GM04504 (cell line): ENCODE data around the gene LTO1.
"Not testable (repeated sequence)": the region's sequence is repeated elsewhere in the genome, so short reads cannot be mapped to it uniquely, and the experiment has no call there.

Experiments used
- DNase-seq: peaks from one replicate; pipeline ENCODE4 v3.0.0-alpha.2; 2012; ENCODE audit warnings: low read depth

LTO1 gene

GRCh38 chr11:69632900-69633299 lies 42.3 kb downstream of the LTO1 start:
- no peak for DNase-seq

- DNase-seq, result no peak
Measured at GRCh38 chr11:69630424-69630823, 44.7 kb downstream of the LTO1 start.

GRCh38 chr11:69630017-69630416 lies 45.1 kb downstream of the LTO1 start:
- DNase-seq, result no peak

- no peak for DNase-seq
Measured at GRCh38 chr11:69627551-69627950, 47.6 kb downstream of the LTO1 start.

GRCh38 chr11:69625476-69625875 lies 49.7 kb downstream of the LTO1 start:
- no peak for DNase-seq

- no peak for DNase-seq
Measured at GRCh38 chr11:69624293-69624692, 50.9 kb downstream of the LTO1 start.

GRCh38 chr11:69622097-69622681 lies 53.0 kb downstream of the LTO1 start:
- not testable (repeated sequence) for DNase-seq

- DNase-seq, result no peak
Measured at GRCh38 chr11:69620683-69621290, 54.4 kb downstream of the LTO1 start.

- no peak for DNase-seq
Measured at GRCh38 chr11:69618237-69618636, 56.9 kb downstream of the LTO1 start.

GRCh38 chr11:69617682-69618081 lies 57.5 kb downstream of the LTO1 start:
- DNase-seq, result no peak

- no peak for DNase-seq
Measured at GRCh38 chr11:69617220-69617619, 57.9 kb downstream of the LTO1 start.
